GM12878 (cell line): ENCODE results near the gene INTS13. TPM values are rescaled to one million over a fixed set of nuclear protein-coding genes. Genes with fewer than 3 reads are reported as not detected.

Source experiments
- CHD1 ChIP-seq: IDR thresholded peaks from 2 replicates; pipeline ENCODE4 v1.6.1; 2012; ENCODE audit warnings: low read depth, low read length, improper control_type of control experiment
- CHD4 ChIP-seq: fragments of 200-600 bp; sonication (generic); IDR thresholded peaks from 2 replicates; pipeline ENCODE4 v1.6.1; 2016; ENCODE audit warnings: mild to moderate bottlenecking
- FOXM1 ChIP-seq: IDR thresholded peaks from 2 replicates; pipeline ENCODE4 v1.6.1; 2012; ENCODE audit warnings: low read depth, mild to moderate bottlenecking, inconsistent platforms, low read length, moderate library complexity
- IRF4 ChIP-seq: IDR thresholded peaks from 2 replicates; pipeline ENCODE4 v1.6.1; 2011; ENCODE audit warnings: low read depth, low read length
- KAT2A ChIP-seq: conservative IDR thresholded peaks from 2 replicates; pipeline ENCODE4 v1.6.1; 2011; ENCODE audit warnings: low read depth, low read length; ENCODE audit not compliant: control insufficient read depth
- MYB ChIP-seq: fragments of 150-350 bp; IDR thresholded peaks from 2 replicates; pipeline ENCODE4 v1.6.1; 2014; ENCODE audit warnings: mild to moderate bottlenecking, low read depth, low read length, borderline replicate concordance
- RB1 ChIP-seq: fragments of 450-650 bp; formaldehyde crosslinking; IDR thresholded peaks from 2 replicates; pipeline ENCODE4 v1.6.1; 2017; ENCODE audit warnings: mild to moderate bottlenecking, borderline replicate concordance
- SIX5 ChIP-seq: IDR thresholded peaks from 2 replicates; pipeline ENCODE4 v1.6.1; 2011; ENCODE audit warnings: mild to moderate bottlenecking, low read depth, low read length, moderate library complexity; ENCODE audit not compliant: severe bottlenecking
- SMAD1 ChIP-seq: fragments of 450-650 bp; IDR thresholded peaks from 2 replicates; pipeline ENCODE4 v1.6.1; 2018; ENCODE audit warnings: mild to moderate bottlenecking, low read depth; ENCODE audit not compliant: partially characterized antibody
- SMAD5 ChIP-seq: IDR thresholded peaks from 2 replicates; pipeline ENCODE4 v1.6.1; 2016; ENCODE audit warnings: antibody characterized with exemption, low read depth
- SMARCA5 ChIP-seq: fragments of 450-650 bp; IDR thresholded peaks from 2 replicates; pipeline ENCODE4 v1.6.1; 2017; ENCODE audit warnings: mild to moderate bottlenecking
- SMC3 ChIP-seq: IDR thresholded peaks from 2 replicates; pipeline ENCODE4 v1.6.1; 2011; ENCODE audit warnings: low read length, improper control_type of control experiment, borderline replicate concordance
- SP1 ChIP-seq: IDR thresholded peaks from one replicate; pipeline ENCODE4 v1.6.1; 2011; ENCODE audit warnings: low read depth, low read length
- TCF7 ChIP-seq: IDR thresholded peaks from 2 replicates; pipeline ENCODE4 v1.6.1; 2014; ENCODE audit warnings: antibody characterized with exemption, borderline replicate concordance
- YBX1 ChIP-seq: fragments of 450-650 bp; IDR thresholded peaks from 2 replicates; pipeline ENCODE4 v1.6.1; 2016; ENCODE audit warnings: antibody characterized with exemption
- ZNF622 ChIP-seq: fragments of 450-650 bp; IDR thresholded peaks from 2 replicates; pipeline ENCODE4 v1.6.1; 2017; ENCODE audit warnings: mild to moderate bottlenecking, inconsistent platforms
- polyA plus RNA-seq, 11 experiments: library from polyadenylated mRNA; depleted of rRNA in 4 of 11; unstranded in 6 of 11; stranded (reverse) in 5 of 11; fragments of >200 nt; fragmentation: Nextera tagmentation in 4 of 11; fragmentation: Illumina TruSeq in 1 of 11; extraction: Ambion mirVana in 4 of 11; extraction: Trizol in 1 of 11; gene quantifications; 1 replicate in 1 of 11; 2 replicates in 10 of 11; pipeline versions ENCODE4 v1.2.1 to v1.2.3, GENCODE V29; 2011 to 2016; ENCODE audit warnings: inconsistent platforms in 2 of 11, missing spikeins in 2 of 11, low read depth in 1 of 11
- total RNA-seq, 4 experiments: library from RNA; depleted of rRNA in 3 of 4; stranded (reverse); fragments of >200 nt in 3 of 4; fragmentation: Illumina TruSeq in 1 of 4; extraction: Trizol in 1 of 4; gene quantifications; 2 replicates each; pipeline versions ENCODE4 v1.2.1 to v1.2.3, GENCODE V29; 2013 to 2021
- TF ChIP-seq, protein P1 (sequence below): IDR thresholded peaks from 2 replicates; pipeline ENCODE4 v1.6.1; 2011; ENCODE audit warnings: borderline replicate concordance, low read depth, mild to moderate bottlenecking, moderate library complexity, low read length; ENCODE audit not compliant: insufficient read depth, poor library complexity, severe bottlenecking
- TF ChIP-seq, protein P2 (sequence below): fragments of 450-650 bp; IDR thresholded peaks from 2 replicates; pipeline ENCODE4 v1.6.1; 2017; ENCODE audit warnings: mild to moderate bottlenecking, moderate library complexity
- TF ChIP-seq, protein P3 (sequence below): fragments of 450-650 bp; conservative IDR thresholded peaks from 2 replicates; pipeline ENCODE4 v1.6.1; 2017; ENCODE audit warnings: mild to moderate bottlenecking, moderate library complexity
- TF ChIP-seq, protein P4 (sequence below): fragments of 450-650 bp; IDR thresholded peaks from 2 replicates; pipeline ENCODE4 v1.6.1; 2016; ENCODE audit warnings: mild to moderate bottlenecking

The INTS13 gene
- total and polyA plus RNA-seq, 10 of the 15 experiments (the other 5 are each of a cell fraction or from before 2014, with no cell fraction given), result 33.4 to 72.0 (median 59.9) TPM

DNA sequence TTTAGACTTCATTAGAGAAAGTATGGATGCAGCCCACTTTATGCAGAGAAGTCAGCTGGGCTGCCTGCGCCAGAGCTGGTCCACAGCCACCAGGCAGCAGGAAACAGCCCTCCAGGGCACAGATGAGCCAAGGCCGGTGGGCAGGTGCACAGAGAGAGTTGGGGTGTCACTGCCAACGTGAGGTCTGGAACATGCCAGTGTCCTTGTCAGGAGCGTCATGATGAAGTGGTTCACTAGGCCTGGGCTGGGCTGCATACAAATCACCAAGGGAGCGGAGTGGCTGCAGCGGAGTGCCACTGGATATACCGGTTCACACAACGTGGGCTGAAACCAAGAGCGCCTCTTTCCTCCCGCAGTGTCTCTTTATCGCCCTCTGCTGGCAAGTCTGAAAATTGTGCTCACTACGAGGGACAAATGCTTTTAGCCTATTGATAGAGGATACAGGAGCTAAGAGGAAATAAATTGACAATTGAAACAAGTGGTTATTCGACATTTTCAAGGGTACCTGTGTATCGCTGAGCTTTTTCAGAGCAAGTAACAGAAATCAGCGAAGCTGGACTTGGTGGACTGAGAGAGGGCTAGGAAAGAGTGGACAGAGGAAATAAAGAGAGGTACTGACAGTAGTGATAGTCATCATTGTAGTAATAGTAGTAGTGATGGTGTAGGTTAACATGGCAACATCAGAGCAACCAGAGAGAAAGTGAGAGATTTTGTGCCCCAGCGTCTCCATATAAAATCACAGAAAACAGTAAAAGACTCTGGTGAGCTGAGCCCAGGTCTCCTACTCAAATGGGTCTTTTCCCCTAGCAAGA is 52.8 kb downstream of the INTS13 start (continued):
- TF ChIP-seq FOXM1, result 0 out of 2 replicates have a peak, but pooled peaks have one; percentile 45
- TF ChIP-seq, protein P1, sequence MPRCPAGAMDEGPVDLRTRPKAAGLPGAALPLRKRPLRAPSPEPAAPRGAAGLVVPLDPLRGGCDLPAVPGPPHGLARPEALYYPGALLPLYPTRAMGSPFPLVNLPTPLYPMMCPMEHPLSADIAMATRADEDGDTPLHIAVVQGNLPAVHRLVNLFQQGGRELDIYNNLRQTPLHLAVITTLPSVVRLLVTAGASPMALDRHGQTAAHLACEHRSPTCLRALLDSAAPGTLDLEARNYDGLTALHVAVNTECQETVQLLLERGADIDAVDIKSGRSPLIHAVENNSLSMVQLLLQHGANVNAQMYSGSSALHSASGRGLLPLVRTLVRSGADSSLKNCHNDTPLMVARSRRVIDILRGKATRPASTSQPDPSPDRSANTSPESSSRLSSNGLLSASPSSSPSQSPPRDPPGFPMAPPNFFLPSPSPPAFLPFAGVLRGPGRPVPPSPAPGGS, result no peak
- TF ChIP-seq YBX1, result no peak
- no peak for TF ChIP-seq CHD1
- TF ChIP-seq MYB, result peak; percentile 47; the same call in 1 of the 2 replicates
- no peak for TF ChIP-seq ZNF622
- TF ChIP-seq SMARCA5, result peak; percentile 59; the same call in 1 of the 2 replicates
- peak; percentile 93 for TF ChIP-seq SMC3
- TF ChIP-seq, protein P2, sequence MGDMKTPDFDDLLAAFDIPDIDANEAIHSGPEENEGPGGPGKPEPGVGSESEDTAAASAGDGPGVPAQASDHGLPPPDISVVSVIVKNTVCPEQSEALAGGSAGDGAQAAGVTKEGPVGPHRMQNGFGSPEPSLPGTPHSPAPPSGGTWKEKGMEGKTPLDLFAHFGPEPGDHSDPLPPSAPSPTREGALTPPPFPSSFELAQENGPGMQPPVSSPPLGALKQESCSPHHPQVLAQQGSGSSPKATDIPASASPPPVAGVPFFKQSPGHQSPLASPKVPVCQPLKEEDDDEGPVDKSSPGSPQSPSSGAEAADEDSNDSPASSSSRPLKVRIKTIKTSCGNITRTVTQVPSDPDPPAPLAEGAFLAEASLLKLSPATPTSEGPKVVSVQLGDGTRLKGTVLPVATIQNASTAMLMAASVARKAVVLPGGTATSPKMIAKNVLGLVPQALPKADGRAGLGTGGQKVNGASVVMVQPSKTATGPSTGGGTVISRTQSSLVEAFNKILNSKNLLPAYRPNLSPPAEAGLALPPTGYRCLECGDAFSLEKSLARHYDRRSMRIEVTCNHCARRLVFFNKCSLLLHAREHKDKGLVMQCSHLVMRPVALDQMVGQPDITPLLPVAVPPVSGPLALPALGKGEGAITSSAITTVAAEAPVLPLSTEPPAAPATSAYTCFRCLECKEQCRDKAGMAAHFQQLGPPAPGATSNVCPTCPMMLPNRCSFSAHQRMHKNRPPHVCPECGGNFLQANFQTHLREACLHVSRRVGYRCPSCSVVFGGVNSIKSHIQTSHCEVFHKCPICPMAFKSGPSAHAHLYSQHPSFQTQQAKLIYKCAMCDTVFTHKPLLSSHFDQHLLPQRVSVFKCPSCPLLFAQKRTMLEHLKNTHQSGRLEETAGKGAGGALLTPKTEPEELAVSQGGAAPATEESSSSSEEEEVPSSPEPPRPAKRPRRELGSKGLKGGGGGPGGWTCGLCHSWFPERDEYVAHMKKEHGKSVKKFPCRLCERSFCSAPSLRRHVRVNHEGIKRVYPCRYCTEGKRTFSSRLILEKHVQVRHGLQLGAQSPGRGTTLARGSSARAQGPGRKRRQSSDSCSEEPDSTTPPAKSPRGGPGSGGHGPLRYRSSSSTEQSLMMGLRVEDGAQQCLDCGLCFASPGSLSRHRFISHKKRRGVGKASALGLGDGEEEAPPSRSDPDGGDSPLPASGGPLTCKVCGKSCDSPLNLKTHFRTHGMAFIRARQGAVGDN, result no peak
- TF ChIP-seq TCF7, result no peak
- TF ChIP-seq, protein P3, sequence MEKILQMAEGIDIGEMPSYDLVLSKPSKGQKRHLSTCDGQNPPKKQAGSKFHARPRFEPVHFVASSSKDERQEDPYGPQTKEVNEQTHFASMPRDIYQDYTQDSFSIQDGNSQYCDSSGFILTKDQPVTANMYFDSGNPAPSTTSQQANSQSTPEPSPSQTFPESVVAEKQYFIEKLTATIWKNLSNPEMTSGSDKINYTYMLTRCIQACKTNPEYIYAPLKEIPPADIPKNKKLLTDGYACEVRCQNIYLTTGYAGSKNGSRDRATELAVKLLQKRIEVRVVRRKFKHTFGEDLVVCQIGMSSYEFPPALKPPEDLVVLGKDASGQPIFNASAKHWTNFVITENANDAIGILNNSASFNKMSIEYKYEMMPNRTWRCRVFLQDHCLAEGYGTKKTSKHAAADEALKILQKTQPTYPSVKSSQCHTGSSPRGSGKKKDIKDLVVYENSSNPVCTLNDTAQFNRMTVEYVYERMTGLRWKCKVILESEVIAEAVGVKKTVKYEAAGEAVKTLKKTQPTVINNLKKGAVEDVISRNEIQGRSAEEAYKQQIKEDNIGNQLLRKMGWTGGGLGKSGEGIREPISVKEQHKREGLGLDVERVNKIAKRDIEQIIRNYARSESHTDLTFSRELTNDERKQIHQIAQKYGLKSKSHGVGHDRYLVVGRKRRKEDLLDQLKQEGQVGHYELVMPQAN, result no peak
- no peak for TF ChIP-seq SMAD1
- TF ChIP-seq IRF4, result peak; percentile 70; the same call in 1 of the 2 replicates
- TF ChIP-seq CHD4, result no peak
- TF ChIP-seq, protein P4, sequence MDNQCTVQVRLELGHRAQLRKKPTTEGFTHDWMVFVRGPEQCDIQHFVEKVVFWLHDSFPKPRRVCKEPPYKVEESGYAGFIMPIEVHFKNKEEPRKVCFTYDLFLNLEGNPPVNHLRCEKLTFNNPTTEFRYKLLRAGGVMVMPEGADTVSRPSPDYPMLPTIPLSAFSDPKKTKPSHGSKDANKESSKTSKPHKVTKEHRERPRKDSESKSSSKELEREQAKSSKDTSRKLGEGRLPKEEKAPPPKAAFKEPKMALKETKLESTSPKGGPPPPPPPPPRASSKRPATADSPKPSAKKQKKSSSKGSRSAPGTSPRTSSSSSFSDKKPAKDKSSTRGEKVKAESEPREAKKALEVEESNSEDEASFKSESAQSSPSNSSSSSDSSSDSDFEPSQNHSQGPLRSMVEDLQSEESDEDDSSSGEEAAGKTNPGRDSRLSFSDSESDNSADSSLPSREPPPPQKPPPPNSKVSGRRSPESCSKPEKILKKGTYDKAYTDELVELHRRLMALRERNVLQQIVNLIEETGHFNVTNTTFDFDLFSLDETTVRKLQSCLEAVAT, result no peak
- TF ChIP-seq SMAD5, result no peak
- TF ChIP-seq RB1, result peak; percentile 77; the same call in 1 of the 2 replicates
- TF ChIP-seq KAT2A, result no peak
- peak; percentile 28 for TF ChIP-seq SP1
- no peak for TF ChIP-seq SIX5
